Upper lobe of left lung (tissue), 6 donors: ENCODE measurements around the gene CLIP2. TPM values are rescaled to one million over a fixed set of nuclear protein-coding genes. Genes with fewer than 3 reads are reported as not detected.

ENCODE experiments used
- ATAC-seq, 2 donors: fragments of 200-7000 bp; cut with Tn5 transposase; one replicate each; pipeline ENCODE4 v1.9.1; 2022; ENCODE audit warnings: mild to moderate bottlenecking in 2 of 2, moderate library complexity in 2 of 2; ENCODE audit not compliant: low FRiP score in 2 of 2
- DNase-seq, 2 donors: peaks; one replicate each; pipeline ENCODE4 v3.0.0-alpha.2; 2019 to 2020
- H3K27ac ChIP-seq, 4 donors: fragments of 200-600 bp; sonication (generic); one replicate each; pipeline ENCODE4 v1.5.1; 2016 to 2019
- H3K27me3 ChIP-seq, 4 donors: fragments of 200-600 bp; sonication (generic); one replicate each; pipeline ENCODE4 v1.5.1; 2017 to 2019
- H3K36me3 ChIP-seq, 4 donors: fragments of 200-600 bp; sonication (generic); one replicate each; pipeline ENCODE4 v1.5.1; 2016 to 2019
- H3K4me1 ChIP-seq, 4 donors: fragments of 200-600 bp; sonication (generic); one replicate each; pipeline ENCODE4 v1.5.1; 2018 to 2019
- H3K4me3 ChIP-seq, 4 donors: fragments of 200-600 bp; sonication (generic); one replicate each; pipeline ENCODE4 v1.5.1; 2017 to 2019; ENCODE audit warnings: mild to moderate bottlenecking in 2 of 4, moderate library complexity in 1 of 4
- H3K9me3 ChIP-seq, 4 donors: fragments of 200-600 bp; sonication (generic); one replicate each; pipeline ENCODE4 v1.5.1; 2018 to 2019
- CTCF ChIP-seq, 6 experiments: fragments of 450-650 bp in 4 of 6; fragments of 200-600 bp in 2 of 6; sonication (generic) in 2 of 6; IDR thresholded peaks; one replicate each; pipeline ENCODE4 v1.5.1; 2016 to 2019; ENCODE audit warnings: antibody characterized with exemption in 6 of 6
- EP300 ChIP-seq, 4 donors: sonication (generic); formaldehyde crosslinking; IDR thresholded peaks; one replicate each; pipeline ENCODE4 v1.5.1; 2017; ENCODE audit warnings: antibody characterized with exemption in 4 of 4, control low read depth in 2 of 4
- POLR2A ChIP-seq, 4 donors: fragments of 450-650 bp; IDR thresholded peaks; one replicate each; pipeline ENCODE4 v1.5.1; 2016 to 2017; ENCODE audit warnings: antibody characterized with exemption in 4 of 4, mild to moderate bottlenecking in 2 of 4
- POLR2AphosphoS5 ChIP-seq, 2 donors: sonication (generic); formaldehyde crosslinking; IDR thresholded peaks; one replicate each; pipeline ENCODE4 v1.5.1; 2017; ENCODE audit warnings: antibody characterized with exemption in 2 of 2
- WGBS, 2 donors: methylation state at CpG; one replicate each; pipeline ENCODE4 v1.1.5; 2017 to 2018; 5-methylcytosine and 5-hydroxymethylcytosine counted together
- total RNA-seq, 6 donors: library from RNA; depleted of rRNA in 4 of 6; stranded (reverse); fragments of >200 nt in 4 of 6; gene quantifications; one replicate each; pipeline versions ENCODE4 v1.1.0 to v1.2.1, GENCODE V29; 2016 to 2021
- donor health status: DM: no; HTN: no; CAD: no; lungs with moderate emphysema.
- donor health status: DM: no; HTN: yes; CAD: no; lungs with severe emphysema.

Gene CLIP2
- total RNA-seq, 6 donors from 2014 or later = 12.1 to 55.5 (median 24.8) TPM

GRCh38 chr7:74443543-74444247 is 154.5 kb downstream of the CLIP2 start:
- DNase-seq (no peak), ATAC-seq (no peak)
- Histone ChIP-seq H3K36me3 (no peaks in the 10 kb centered on the region), H3K4me3 (no peak overlapping the region), H3K9me3 (peaks cover 0 to 4% (median 1%) of the 10 kb centered on the region in 4 donors), H3K27me3 (no peaks in the 10 kb centered on the region), H3K4me1 (no peaks in the 10 kb centered on the region), H3K27ac (no peak overlapping the region)
- no peak for TF ChIP-seq EP300 (IDR thresholded peaks at IDR 0.05)
- WGBS, 2 donors = 71% methylated on average over 19 to 21 of the region's 21 CpGs

DNA sequence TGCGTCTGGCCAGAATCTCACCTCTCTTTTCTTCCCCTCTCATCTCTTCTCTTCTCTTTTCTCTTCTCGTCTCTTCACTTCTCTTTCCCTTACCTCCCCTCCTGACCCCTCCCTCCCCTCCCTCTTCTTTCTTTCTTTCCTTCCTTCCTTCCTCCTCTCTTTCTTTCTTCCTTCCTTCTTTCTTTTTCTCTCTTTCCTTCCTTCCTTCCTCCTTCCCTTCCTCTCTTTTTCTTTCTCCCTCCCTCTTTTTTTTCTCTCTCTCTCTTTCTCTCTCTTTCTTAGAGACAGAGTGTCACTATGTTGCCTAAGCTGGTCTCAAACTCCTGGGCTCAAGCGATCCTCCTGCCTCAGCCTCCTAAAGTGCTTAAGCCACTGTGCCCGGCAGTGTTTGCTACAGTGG is 159.9 kb downstream of the CLIP2 start:
- 84 to 93% methylated on average over 4 of the region's 4 CpGs for WGBS, 2 donors
- no peak for TF ChIP-seq CTCF (IDR thresholded peaks at IDR 0.05)
- no peak for TF ChIP-seq POLR2AphosphoS5 (IDR thresholded peaks at IDR 0.05)
- TF ChIP-seq EP300 (IDR thresholded peaks at IDR 0.05) = no peak
- no peak for TF ChIP-seq POLR2A (IDR thresholded peaks at IDR 0.05)
- DNase-seq (no peak), ATAC-seq (no peak)
- H3K9me3 ChIP-seq = no peaks in the 10 kb centered on the region
- peaks cover 4 to 12% (median 8%) of the 10 kb centered on the region in 4 donors for H3K4me1 ChIP-seq
- H3K27me3 ChIP-seq = no peaks in the 10 kb centered on the region
- H3K36me3 ChIP-seq = no peaks in the 10 kb centered on the region
- H3K27ac ChIP-seq = no peak overlapping the region
- no peak overlapping the region for H3K4me3 ChIP-seq

- Histone ChIP-seq H3K27ac (no peak overlapping the region), H3K36me3 (no peaks in the 10 kb centered on the region), H3K27me3 (no peaks in the 10 kb centered on the region), H3K9me3 (no peaks in the 10 kb centered on the region), H3K4me1 (peaks cover 11 to 20% (median 14%) of the 10 kb centered on the region in 4 donors), H3K4me3 (no peak overlapping the region)
- ATAC-seq (peak; percentile 66 to 75), DNase-seq (peak in 1 of 2 donors; percentile 51)
- WGBS, 2 donors = 60 to 68% methylated on average over 15 of the region's 15 CpGs
- TF ChIP-seq CTCF (IDR thresholded peaks at IDR 0.05) (peak; percentile 78 to 92 (median 88)), POLR2AphosphoS5 (IDR thresholded peaks at IDR 0.05) (no peak), POLR2A (IDR thresholded peaks at IDR 0.05) (no peak), EP300 (IDR thresholded peaks at IDR 0.05) (no peak)
These were observed 160.7 kb downstream of the CLIP2 start for GRCh38 chr7:74449809-74450397.

GRCh38 chr7:74452748-74453321 is 163.6 kb downstream of the CLIP2 start:
- ATAC-seq = peak in 1 of 2 donors; percentile 34
- peak overlapping the region in 3 of 4 donors; percentile 57 to 73 (median 71) for H3K4me3 ChIP-seq
- 57 to 64% methylated on average over 6 to 7 of the region's 15 CpGs for WGBS, 2 donors
- DNase-seq = no peak
- peak overlapping the region; percentile 80 to 91 (median 86) for H3K27ac ChIP-seq
- H3K27me3 ChIP-seq = no peaks in the 10 kb centered on the region
- H3K9me3 ChIP-seq = no peaks in the 10 kb centered on the region
- TF ChIP-seq EP300 (IDR thresholded peaks at IDR 0.05) (no peak), CTCF (IDR thresholded peaks at IDR 0.05) (no peak), POLR2A (IDR thresholded peaks at IDR 0.05) (no peak), POLR2AphosphoS5 (IDR thresholded peaks at IDR 0.05) (no peak)
- H3K36me3 ChIP-seq = no peaks in the 10 kb centered on the region
- peaks cover 17 to 28% (median 20%) of the 10 kb centered on the region in 4 donors for H3K4me1 ChIP-seq

- TF ChIP-seq EP300 (IDR thresholded peaks at IDR 0.05) (no peak), CTCF (IDR thresholded peaks at IDR 0.05) (no peak), POLR2A (IDR thresholded peaks at IDR 0.05) (peak in 1 of 4 donors; percentile 27)
- H3K27me3 ChIP-seq = no peaks in the 10 kb centered on the region
- 0 to 1% methylated on average over 1 to 46 of the region's 62 CpGs for WGBS, 2 donors
- H3K4me1 ChIP-seq = peaks cover 17 to 28% (median 20%) of the 10 kb centered on the region in 4 donors
- no peaks in the 10 kb centered on the region for H3K36me3 ChIP-seq
- ATAC-seq (peak; percentile 32 to 80), DNase-seq (peak; percentile 75 to 91)
- peak within 1 kb of the TSS; percentile 80 to 91 (median 86) for H3K27ac ChIP-seq
- peak within 1 kb of the TSS; percentile 57 to 73 (median 68) for H3K4me3 ChIP-seq
- no peaks in the 10 kb centered on the region for H3K9me3 ChIP-seq
These were observed 164.3 kb downstream of the CLIP2 start, which contains the start of gene GTF2IRD1 for GRCh38 chr7:74453322-74454011. Gene GTF2IRD1, plus strand, starts transcription at chr7:74453906. Its CDS starts 54,175 bp downstream, at chr7:74508081.
